GM19372 (cell line): ENCODE measurements around the gene ZFP36L2.

Source experiments
- ATAC-seq: cut with Tn5 transposase; IDR thresholded peaks from one replicate; pipeline ENCODE4 v1.9.1; 2021; ENCODE audit warnings: mild to moderate bottlenecking, low read depth, moderate library complexity; ENCODE audit not compliant: unreplicated experiment

Gene ZFP36L2, protein sequence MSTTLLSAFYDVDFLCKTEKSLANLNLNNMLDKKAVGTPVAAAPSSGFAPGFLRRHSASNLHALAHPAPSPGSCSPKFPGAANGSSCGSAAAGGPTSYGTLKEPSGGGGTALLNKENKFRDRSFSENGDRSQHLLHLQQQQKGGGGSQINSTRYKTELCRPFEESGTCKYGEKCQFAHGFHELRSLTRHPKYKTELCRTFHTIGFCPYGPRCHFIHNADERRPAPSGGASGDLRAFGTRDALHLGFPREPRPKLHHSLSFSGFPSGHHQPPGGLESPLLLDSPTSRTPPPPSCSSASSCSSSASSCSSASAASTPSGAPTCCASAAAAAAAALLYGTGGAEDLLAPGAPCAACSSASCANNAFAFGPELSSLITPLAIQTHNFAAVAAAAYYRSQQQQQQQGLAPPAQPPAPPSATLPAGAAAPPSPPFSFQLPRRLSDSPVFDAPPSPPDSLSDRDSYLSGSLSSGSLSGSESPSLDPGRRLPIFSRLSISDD

DNA sequence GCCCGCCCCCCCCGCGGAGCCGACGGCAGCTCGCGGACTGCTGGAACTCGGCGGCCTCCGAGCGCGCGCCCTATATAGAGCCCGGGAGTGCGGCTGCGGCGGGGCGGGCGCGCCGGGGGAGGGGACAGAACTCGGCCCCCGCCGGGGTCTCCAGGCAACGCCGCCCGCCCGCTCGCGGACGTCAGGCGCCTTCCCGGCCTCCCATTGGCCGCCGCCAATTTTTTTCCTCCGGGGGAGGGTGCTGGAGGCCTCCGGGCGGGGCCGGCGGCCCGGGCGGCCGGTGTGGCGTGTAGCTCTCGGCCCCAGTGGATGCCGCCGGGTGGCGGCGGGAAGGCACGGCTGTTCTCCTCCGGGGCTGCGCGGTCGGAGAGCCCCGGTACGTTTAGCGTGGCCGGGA, at the start of gene ZFP36L2:
Gene ZFP36L2, minus strand, starts transcription at position 49 of the 397 bp plus-strand sequence. CDS start 291 bp downstream, outside the sequence.
- peak; percentile 45 for ATAC-seq

DNA sequence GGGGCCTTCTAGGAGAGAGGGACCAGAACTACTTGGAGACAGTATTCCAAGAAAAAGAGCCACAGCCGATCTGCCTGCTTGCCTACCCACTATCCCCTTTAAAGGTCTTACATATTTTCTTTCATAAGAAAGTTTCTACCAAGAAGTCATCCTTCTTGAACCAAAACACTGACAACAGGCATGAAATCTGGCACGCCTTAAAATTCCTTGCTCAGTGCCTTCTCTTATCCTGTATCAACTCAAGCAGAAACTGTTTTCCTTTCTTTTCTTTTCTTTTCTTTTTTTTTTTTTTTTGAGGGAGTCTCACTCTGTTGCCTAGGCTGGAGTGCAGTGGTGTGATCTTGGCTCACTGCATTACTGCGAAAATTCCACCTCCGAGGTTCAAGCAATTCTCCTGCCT, 48.3 kb upstream of the ZFP36L2 start:
- ATAC-seq: no peak

DNA sequence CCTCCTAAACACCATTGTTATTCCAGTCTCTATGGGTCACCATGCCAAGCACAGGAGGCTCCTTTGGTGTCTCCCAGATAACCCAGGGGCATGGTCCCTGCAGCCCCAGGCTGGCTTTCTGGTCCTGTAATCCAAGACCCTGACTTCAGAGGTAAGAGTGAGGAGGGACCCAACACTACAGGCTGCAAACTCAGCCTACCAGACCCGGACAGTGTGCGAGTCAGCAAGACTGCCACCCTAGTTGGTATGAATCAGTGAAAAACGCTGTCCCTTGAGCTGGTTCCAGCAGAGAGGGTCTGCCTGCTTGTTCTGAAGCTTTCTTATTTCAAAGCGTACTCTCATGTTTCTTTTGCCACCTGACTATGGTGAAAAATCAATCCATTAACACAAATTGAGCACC, 47.6 kb upstream of the ZFP36L2 start:
- ATAC-seq: no peak

DNA sequence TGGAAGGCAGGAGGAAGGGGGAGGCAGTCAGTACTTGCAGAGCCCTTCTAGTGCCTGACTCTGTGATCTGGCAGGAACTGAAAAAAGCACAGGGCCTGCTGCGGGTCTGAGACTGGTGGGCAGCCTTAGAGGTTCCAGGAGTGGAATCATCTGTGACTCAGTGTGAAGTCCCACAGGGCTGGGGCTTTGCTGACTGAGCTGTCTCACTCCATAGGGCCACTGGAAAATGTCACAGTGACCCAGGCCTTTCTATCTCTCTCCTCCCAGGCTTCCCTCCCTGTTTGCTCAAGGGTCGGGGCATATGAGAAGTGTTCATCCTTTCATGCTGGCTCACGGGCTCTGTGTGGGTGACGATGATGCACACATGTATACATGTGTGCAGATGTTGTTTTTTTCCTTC, 47.1 kb upstream of the ZFP36L2 start:
- no peak for ATAC-seq

DNA sequence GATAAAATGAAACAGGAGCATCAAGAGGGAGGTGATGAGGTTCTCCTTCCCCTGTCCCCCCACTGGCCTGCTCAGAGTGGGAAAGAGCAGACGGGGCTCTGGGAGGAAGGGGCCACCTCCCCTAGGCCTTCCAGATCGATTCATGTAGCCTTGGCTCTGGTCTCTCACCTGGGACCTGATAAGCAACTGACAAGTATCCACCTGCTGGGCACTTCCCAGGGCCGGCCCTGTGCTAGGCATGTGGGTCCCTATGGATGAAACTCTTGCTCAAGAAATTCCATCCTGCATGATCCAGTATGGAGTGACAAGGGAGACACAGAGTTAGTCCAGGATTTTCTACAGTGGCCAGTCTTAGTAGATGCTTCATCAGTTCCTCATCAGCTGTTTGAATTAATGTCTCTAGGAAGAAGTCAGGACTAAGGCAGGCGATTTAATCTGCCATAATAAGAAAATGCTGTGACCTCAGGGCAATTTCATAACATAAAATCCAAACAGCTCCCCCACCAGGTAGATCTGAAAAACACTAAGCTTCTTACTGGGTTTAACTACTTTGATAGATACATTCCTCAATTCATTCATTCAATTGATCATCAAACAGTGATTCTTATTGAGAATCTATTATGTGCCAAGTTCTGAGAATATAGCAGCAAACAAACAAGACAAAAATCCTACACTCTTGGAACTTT, 44.7 kb upstream of the ZFP36L2 start:
- no peak for ATAC-seq

DNA sequence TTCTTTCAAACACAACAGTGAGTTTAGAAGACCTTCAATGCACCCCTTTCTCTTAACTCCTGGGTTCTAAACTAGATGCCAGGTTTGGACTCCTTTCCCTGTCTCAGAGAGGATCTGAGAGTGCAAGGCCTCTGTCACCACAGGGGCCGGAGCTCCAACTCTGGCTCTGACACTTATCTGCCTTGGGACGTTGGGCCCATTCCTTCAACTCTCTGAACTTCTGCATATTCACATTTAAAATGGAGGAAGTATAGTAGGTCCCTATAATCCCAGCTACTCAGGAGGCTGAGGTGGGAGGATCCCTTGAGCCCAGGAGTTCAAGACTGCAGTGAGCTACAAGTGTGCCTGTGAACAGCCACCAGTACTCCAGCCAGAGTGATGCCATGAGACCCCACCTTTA, 44.1 kb upstream of the ZFP36L2 start:
- no peak for ATAC-seq

DNA sequence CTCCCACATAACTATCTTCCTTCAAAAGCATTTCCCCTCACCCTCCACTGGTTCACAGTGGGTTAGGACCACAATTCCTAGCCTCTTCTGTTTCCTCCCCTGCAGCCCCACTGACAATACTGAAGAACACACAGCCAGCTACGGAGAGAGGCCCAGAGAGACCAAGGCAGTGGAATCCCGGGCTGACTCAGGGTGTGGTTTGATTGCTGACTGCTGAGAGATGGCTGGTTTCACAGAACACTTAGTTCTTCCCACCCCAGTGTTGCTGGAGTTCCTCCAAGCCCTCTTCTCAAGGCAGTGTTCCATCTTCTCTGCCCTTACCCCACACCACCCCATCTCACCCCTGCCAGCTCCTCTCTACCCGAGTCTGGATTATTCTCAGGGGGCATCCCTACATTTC, 43.3 kb upstream of the ZFP36L2 start:
- ATAC-seq: no peak

DNA sequence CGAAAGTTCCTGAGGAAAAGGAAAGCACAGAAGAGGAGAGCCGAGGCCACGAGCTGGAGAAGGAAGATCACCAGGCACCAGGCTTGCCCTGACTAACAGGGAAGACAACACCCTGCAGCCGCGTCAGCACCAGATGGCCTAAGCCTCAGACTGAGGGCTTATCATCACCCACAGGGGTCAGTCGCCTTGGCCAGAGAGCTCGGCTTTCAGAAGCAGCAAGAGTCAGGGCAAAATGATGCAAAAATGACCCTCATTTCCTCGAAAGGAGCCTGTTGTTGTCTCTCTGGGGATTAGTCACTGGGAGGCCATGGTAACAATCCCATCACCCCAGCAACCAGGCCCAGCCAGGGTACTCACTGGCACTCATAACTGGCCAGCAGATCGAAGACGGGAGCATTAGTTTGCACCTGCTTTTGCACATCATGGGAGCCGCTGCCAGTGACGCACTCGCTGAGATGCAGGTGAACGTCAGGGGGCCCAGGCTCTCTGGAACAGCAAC, 42.7 kb upstream of the ZFP36L2 start:
- ATAC-seq: no peak

DNA sequence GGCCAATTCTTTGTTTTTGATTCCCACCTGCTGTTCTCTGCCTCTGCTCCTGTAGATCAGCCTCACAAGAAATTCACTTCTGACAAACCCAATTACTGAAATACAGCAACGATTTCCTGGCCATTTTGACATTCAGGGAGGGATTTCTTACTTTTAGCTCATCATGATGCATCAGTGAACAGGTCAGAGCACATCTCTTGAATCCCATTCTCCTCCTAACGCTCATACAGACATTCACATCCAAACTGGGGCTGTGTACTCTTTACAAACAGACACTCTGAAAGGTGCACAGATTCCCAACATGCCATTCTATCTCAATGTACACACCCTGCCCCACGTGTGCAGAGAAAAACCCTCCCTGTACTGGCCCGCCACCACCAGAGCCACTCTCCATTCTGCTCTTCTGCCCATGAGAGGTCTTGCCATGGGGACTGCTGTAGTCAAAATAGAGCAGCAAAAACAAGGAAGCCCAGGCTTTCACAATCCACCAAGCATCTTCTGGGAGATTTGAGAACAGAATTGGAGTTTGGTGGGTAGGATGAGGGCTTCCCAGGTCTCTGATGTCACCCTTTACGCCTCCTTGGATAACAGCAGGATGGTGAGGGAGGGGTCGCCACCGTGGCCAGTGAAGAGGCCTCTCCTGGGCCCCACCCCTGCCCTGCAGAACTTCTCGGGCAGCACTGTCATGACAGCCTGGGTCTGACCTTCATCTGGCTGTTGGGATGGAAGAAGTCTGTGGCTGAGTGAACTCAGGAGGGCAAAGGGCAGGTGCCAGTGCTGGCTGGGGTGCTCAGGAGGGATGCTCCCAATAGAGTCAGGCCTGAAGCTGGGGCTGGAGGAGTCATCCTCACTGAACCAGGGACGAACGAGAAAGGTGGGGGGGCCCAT, 41.9 kb upstream of the ZFP36L2 start:
- ATAC-seq: no peak

DNA sequence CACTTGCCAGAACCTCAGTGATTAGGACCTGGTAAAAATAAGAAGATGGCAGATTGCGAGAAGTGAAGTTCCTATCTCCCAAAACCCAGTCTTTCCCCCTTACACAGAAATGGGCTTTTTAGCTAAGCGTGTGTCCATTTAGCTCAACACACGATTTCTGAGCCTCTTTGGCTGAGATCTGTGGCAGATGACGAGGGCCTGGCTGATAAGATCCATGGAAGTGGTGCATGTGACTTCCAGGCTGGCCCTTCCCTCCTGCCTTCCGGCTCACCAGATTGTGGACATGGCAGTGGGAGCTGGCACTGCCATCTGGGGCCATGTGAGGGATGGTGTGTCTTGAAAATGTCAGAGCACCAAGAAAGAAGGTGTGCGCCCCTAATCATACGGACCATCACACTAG, 41.0 kb upstream of the ZFP36L2 start:
- ATAC-seq: no peak

DNA sequence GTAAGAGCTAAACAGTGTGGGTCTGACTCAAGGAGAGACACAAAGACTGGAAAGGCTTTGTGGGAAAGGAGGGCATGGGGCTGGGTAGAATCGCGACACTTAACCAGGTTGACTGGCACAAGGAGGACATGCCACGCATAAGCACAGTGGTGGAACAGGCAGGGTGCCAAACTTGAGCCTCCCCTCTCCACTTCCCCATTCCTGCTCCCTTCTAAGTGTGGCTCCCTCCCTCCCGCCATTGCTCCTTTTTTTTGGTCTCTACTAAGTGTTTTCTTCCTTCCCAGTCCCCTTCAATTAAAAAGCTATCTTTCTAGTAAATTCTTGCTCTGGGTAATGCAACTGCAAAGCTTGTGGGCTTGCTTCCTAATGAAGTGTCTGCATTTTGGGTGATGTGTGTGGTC, 40.3 kb upstream of the ZFP36L2 start:
- no peak for ATAC-seq

DNA sequence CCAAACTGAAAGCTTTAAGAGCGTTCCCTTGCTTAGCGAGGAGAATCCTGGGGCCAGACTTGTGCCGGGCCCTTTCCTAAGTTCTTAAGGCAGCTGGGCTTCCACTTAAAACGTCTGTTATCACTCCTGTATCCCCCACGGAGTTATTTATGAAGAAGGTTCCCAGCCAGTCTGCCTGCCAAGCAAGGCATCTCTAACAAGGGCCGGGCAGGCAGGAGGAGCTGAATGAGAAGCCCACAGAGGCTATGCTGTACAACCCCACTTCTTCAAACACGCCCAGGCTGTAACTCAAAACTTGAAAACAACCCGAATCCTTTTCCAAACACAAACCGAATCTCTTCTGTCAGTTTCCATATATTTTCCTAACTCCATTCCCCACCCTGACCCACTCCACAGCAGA, 39.0 kb upstream of the ZFP36L2 start:
- no peak for ATAC-seq

DNA sequence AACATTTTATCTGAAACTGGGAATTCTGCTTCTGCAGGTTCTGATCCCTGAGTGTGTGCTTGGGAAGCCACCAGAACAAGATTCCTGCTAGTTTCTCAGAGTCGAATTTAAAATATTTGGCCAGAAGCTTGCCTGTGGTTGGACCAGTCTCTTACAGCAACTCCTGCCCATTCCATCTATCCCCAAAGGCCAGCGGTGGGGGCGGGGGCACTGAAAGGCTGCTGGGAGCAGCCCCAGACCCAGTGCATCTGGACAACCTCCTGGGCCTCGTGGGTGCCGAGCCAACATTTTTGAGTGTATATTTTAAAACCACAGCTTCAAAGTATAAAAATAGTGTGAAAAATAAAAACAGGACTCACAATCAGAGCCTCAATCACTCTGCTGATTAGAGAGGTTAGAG, 38.6 kb upstream of the ZFP36L2 start:
- no peak for ATAC-seq

DNA sequence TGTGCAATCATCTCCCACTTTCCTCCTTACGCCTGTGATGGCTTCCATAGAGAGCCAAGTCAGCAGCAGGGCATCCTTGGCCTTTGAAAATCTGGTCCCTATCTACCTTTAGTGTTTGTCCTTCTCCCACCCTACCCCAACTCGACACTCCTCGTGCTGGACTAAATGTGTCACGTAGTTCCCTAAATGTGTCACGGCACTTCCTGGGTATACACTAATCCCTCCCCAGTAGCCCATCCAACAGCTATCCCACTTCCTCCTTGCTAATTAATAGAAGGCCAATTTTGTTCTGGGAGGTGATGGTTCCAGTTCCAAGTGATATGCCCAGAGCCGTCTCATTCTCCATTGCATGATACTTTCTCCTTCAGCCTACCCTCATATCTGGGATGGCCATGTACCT, 36.5 kb upstream of the ZFP36L2 start:
- no peak for ATAC-seq

DNA sequence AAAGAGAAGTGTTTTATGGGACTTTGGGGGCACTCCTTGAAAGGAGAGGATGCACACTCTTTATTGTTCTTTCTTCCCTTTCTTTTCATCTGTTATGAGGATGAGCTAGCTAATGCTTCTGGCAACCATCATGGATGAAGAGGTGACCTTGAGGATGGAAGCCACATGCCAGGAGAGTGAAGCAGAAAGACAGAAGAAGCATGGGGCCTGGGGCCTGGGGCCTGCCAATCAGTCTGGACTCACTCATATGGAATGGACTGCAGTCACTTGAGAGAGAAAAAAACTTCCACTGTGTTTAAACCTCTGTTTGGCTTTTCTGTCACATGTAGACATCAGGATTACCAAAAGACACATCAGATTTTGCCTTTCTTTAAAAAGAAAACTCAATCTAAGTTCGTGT, 35.8 kb upstream of the ZFP36L2 start:
- no peak for ATAC-seq

DNA sequence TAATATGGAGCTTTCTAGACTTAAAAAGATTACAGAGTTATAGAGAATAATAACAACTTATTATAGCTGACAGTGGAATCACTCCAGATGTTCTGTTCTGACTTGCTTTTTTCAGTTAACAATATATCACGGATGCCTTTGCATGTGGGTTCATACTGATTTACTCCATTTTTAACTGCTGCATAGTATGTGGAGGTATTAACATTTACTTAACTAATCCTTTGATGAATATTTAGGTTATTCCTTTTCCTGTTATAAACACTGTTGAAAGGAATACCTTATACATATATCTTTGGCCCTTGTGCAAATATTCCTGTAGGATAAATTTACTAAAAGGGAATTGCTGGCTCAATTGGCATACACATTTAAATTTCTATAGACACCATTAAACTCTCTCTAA, 33.1 kb upstream of the ZFP36L2 start:
- ATAC-seq: no peak

DNA sequence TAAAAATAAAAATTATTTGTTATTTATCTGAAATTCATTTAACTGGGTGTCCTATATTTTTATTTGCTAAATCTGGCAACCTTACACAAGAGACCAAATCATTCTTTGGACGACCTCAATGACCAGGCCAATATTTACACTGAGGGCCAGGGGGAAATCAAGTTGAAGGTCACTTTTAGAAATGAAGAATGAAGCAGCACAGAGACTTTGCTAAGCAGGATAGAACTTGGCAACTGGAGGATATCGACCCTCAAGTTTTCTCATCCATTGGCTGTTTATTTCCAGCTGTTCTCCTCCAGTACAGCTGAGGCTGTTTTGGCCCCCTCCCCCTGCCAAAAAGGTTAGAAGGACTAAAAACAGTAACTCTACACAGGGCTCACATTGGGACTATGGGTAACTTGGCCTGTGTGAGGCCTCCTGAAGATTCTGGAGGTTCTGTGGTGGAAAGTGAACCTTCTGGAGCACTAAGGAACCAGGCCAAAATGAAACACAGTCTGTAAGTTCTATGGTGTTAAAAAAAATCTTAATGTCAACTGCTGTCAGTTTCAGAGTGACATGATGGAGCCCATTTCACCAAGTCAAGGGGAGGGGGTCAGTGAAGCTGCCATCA, 32.2 kb upstream of the ZFP36L2 start:
- no peak for ATAC-seq

DNA sequence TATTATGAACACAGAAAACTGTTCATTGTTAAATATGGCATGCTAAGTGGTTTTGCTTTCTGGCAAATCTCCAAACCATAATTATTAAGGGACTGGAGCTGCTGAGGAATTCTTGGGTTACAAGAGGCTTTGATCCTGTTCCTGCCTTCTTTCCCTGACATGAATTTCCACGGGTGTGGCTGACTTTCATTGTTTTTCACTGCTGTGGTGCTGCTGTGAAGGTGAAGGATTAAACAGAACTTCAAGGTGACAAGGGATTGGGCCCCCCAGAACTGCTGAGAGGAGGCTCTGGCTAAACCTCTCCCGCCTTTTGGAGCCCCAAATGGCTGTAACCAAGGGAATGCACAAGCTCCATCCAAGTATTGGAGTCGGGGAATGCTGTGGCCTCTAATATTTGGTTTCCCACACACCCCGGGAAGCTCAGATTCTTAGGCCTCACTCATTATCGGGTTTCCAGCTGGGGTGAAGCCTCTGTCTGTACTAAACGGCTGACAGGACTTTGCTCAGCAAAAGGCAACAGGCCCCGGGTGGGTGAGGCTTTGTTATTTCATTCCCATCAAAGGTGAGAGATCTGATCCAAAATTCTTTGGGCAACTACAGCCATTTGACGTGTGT, 29.0 kb upstream of the ZFP36L2 start:
- ATAC-seq: no peak

DNA sequence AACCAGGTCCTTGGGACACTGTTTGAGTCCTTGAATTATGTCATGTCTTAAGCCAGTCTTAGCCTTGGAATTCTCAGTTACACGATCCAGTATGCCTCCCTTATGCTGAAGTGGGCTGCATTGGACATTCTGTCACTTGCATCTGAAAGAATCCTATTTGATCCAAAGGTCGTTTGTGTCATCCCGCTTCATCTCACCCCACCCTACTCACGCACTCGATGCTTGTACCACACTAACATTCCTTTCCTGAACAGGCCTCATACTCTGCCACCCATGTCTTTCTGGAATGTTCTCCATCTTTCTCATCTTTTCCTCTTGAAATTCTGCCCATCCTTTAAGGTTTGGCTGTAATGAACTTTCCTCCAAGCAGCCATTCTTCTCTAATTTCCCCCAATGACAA, 27.9 kb upstream of the ZFP36L2 start:
- no peak for ATAC-seq

DNA sequence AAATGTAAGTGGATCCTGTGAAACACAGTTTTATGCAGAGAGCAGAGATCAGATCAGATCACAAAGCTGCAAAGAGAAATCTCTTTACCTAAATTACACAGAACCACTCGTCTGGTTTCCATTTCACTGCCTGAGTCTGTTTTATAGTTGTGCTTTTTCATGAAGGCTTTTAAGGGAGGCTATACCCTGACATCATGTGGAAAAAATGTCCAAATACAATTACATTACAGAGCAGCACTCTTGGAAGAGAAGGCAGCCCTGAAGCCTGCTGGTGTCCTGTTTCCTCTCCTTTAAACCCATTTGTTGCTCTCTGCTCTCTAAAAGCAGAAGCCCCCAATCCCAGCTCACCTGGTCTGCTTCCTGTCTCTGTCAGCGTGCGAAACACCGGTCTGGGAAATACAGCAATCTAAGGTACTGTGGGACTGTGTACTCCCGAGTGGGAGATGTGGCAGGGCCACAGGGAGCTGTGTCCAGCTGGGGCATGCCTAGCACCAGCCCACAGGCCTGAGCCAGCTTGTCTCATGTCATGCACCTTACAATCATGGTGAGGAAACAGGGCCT, 24.8 kb upstream of the ZFP36L2 start:
- no peak for ATAC-seq
